ENCODE results near the gene IMP3.

DNA sequence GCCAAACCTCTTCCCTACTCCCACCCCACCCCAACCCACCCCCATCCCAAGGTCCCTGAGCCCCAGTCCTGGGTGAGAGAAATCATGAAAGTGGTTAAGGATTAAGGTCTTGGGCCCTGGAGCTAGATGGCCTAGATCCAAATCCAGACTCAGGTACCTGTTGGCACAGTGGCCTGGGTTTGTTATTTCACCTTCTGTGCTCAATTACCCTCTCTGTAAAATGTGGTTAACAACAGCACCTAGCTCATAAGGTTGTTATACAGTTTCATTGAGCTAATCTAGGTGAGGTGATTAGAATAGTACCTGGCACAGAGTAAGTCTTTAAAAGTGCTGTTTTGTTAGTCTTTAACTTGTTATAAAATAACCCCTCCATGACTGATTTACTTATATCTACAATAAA, 8.1 kb downstream of the IMP3 start:
- TF ChIP-seq, protein P1, sequence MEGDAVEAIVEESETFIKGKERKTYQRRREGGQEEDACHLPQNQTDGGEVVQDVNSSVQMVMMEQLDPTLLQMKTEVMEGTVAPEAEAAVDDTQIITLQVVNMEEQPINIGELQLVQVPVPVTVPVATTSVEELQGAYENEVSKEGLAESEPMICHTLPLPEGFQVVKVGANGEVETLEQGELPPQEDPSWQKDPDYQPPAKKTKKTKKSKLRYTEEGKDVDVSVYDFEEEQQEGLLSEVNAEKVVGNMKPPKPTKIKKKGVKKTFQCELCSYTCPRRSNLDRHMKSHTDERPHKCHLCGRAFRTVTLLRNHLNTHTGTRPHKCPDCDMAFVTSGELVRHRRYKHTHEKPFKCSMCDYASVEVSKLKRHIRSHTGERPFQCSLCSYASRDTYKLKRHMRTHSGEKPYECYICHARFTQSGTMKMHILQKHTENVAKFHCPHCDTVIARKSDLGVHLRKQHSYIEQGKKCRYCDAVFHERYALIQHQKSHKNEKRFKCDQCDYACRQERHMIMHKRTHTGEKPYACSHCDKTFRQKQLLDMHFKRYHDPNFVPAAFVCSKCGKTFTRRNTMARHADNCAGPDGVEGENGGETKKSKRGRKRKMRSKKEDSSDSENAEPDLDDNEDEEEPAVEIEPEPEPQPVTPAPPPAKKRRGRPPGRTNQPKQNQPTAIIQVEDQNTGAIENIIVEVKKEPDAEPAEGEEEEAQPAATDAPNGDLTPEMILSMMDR (IDR thresholded peaks at IDR 0.05), result no peak
- no peak for TF ChIP-seq POLR2A (IDR thresholded peaks at IDR 0.05)

Measured in uterus (tissue), 2 donors.